ENCODE measurements around the gene MICALL1.

Gene MICALL1

GRCh38 chr22:37959231-37959825 lies 53.2 kb downstream of the MICALL1 start:
- no peaks in the 10 kb centered on the region for H3K27me3 ChIP-seq
- H3K27ac ChIP-seq: no peak overlapping the region
- H3K4me1 ChIP-seq (ENCODE audit: control insufficient read depth in 1 of 2, insufficient read depth in 1 of 2, low read depth in 1 of 2, low read length in 1 of 2): peaks cover 5 to 6% of the 10 kb centered on the region in 2 experiments
- TF ChIP-seq CTCF (IDR thresholded peaks at IDR 0.05): no peak
- H3K36me3 ChIP-seq: peaks cover 72% of the 10 kb centered on the region
- no peaks in the 10 kb centered on the region for H3K9me3 ChIP-seq
- H3K4me3 ChIP-seq (ENCODE audit: low read depth in 1 of 2, low read length in 1 of 2): no peak overlapping the region

DNA sequence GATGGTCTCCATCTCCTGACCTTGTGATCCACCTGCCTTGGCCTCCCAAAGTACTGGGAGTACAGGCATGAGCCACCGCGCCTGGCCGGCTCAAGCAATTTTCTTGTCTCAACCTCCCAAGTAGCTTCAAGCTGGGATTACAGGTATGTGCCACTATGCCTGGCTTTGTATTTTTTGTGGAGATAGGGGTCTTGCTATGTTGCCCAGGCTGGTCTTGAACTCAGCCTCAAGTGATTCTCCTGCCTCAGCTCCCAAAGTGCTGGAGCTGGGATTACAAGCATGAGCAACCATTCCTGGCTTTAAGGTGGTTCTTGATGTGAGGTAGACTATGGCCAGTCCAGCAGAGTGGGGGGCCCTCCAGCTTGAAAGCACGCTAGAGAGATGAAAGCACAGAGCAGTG lies 55.0 kb downstream of the MICALL1 start:
- Histone ChIP-seq H3K36me3 (peaks cover 79% of the 10 kb centered on the region), H3K4me1 (ENCODE audit: control insufficient read depth in 1 of 2, insufficient read depth in 1 of 2, low read depth in 1 of 2, low read length in 1 of 2) (no peaks in the 10 kb centered on the region), H3K4me3 (ENCODE audit: low read depth in 1 of 2, low read length in 1 of 2) (no peak overlapping the region), H3K27ac (no peak overlapping the region), H3K9me3 (no peaks in the 10 kb centered on the region), H3K27me3 (no peaks in the 10 kb centered on the region)
- TF ChIP-seq CTCF (IDR thresholded peaks at IDR 0.05): no peak

DNA sequence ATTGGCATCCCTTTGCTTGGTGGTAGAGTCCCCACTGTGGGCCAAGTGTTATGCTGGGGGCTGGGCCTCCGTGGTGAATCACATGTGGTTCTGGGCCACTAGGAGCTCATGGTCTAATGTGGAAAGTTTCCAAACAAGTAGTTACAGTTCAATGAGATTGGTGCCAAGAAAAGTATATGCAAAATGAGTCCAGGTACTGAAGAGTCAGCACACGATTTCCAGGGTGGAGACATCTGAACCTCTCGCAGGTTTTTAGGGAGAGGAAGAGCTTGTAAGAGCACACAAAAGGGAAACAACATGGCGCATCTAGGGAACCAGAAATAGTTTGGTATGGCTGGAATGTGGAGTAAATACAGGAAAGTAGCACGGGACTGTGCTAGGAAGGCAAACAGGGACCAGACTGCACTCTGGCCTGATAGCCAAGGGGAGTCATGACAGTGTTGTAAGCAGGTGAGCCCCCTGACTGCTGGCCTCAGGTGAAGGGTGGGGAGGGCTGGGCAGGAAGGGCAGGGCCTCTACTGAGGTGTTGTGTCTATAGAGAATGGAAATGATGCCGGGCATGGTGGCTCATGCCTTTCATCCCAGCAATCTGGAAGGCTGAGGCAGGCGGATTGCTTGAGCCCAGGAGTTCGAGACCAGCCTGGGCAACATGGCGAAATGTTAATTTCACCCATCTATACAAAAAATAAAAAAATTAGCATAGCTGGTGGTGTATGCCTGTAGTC lies 60.0 kb downstream of the MICALL1 start:
- Histone ChIP-seq H3K36me3 (peaks cover 72% of the 10 kb centered on the region), H3K27ac (no peak overlapping the region), H3K27me3 (no peaks in the 10 kb centered on the region), H3K9me3 (no peaks in the 10 kb centered on the region), H3K4me1 (ENCODE audit: control insufficient read depth in 1 of 2, insufficient read depth in 1 of 2, low read depth in 1 of 2, low read length in 1 of 2) (no peaks in the 10 kb centered on the region), H3K4me3 (ENCODE audit: low read depth in 1 of 2, low read length in 1 of 2) (no peak overlapping the region)
- TF ChIP-seq CTCF (IDR thresholded peaks at IDR 0.05): no peak

DNA sequence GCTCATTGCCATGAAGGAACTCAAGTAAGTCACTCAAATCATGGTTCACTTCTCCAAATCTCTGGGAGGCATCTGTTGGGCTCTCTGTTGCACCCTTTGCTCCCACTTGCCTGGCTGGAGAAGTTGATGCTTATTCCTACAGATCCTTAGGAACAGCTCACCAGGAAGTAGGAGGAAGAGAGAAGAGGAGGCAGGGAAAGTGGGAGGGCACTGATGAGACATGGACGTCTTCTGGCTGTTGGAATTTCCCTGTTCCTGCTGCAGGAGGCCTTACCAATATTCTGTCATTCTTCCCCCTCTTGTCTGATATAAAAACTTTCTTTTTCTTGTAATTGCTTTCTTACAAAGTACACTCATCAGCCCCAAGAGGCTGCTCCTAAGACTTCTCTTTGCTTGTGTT lies 61.0 kb downstream of the MICALL1 start:
- Histone ChIP-seq H3K4me1 (ENCODE audit: control insufficient read depth in 1 of 2, insufficient read depth in 1 of 2, low read depth in 1 of 2, low read length in 1 of 2) (no peaks in the 10 kb centered on the region), H3K9me3 (no peaks in the 10 kb centered on the region), H3K36me3 (peaks cover 61% of the 10 kb centered on the region), H3K4me3 (ENCODE audit: low read depth in 1 of 2, low read length in 1 of 2) (no peak overlapping the region), H3K27ac (no peak overlapping the region), H3K27me3 (no peaks in the 10 kb centered on the region)
- no peak for TF ChIP-seq CTCF (IDR thresholded peaks at IDR 0.05)

DNA sequence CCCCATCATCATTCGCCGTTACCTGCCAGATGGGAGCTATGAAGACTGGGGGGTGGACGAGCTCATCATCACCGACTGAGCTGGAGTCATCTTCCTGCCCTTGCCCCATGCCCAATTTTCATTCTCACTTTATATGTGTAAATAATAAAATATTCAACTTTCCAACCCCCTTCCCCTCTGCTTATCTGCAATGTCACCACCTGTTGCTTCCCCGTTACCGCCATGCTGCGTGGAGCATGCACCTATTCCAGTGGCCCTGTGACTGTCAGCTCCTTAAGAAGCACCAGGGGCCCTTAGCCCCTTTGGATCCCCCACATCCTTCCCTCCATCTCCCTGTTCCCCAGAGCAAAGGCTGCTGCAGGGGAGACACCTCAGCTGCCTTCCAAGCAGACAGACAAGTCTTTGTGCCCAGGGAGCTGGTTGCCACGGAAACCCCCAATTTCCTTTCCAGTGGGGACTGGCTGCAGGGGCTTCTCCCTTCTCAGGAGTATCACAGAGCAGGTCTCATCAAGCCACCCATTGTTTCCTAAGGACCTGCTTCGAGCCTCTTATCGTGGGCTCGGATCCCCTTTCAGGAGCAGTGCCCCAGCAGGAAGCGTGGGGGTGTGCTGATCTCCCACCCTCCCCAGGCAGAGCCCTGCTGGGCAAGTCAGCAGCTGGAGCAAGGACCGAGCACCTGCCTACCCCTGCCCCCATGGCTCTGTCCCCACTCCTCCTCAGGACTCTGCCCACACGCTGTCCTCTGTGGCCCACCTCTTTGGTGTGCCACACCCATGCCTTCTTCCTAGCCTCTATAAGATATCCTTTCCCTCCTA lies 61.7 kb downstream of the MICALL1 start:
- no peak overlapping the region for H3K27ac ChIP-seq
- H3K4me3 ChIP-seq (ENCODE audit: low read depth in 1 of 2, low read length in 1 of 2): no peak overlapping the region
- no peaks in the 10 kb centered on the region for H3K4me1 ChIP-seq (ENCODE audit: control insufficient read depth in 1 of 2, insufficient read depth in 1 of 2, low read depth in 1 of 2, low read length in 1 of 2)
- no peak for TF ChIP-seq CTCF (IDR thresholded peaks at IDR 0.05)
- no peaks in the 10 kb centered on the region for H3K27me3 ChIP-seq
- H3K9me3 ChIP-seq: no peaks in the 10 kb centered on the region
- peaks cover 54% of the 10 kb centered on the region for H3K36me3 ChIP-seq

Data from neutrophil (primary cell).